HG02588 (cell line): ENCODE results near the gene OR51A2.
"Not testable (repeated sequence)": the region's sequence is repeated elsewhere in the genome, so short reads cannot be mapped to it uniquely, and the experiment has no call there.

Experiments
- ATAC-seq: cut with Tn5 transposase; IDR thresholded peaks from one replicate; pipeline ENCODE4 v1.9.1; 2021; ENCODE audit warnings: mild to moderate bottlenecking, moderate library complexity; ENCODE audit not compliant: unreplicated experiment

The OR51A2 gene, protein sequence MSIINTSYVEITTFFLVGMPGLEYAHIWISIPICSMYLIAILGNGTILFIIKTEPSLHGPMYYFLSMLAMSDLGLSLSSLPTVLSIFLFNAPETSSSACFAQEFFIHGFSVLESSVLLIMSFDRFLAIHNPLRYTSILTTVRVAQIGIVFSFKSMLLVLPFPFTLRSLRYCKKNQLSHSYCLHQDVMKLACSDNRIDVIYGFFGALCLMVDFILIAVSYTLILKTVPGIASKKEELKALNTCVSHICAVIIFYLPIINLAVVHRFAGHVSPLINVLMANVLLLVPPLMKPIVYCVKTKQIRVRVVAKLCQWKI

DNA sequence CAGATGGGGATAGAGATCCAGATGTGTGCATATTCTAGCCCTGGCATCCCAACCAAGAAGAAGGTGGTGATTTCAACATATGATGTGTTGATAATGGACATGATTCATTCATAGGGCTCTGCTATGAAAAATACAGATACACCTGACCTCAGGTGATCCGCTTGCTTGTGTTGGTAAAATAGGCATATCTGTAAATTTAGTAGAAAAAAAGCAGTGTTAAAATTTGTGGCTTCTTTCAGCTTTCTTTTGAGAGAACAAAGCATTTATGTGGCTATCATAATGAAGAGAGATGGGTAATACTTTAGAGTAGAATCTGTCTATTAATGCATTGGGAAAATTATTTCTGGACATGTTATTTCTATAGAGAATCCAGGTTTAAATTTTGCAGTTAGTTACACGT is at the start of gene OR51A2:
Gene OR51A2, minus strand, starts transcription at position 101 of the 400 bp plus-strand sequence. Its CDS starts 0 bp downstream, at position 101.
- ATAC-seq, result not testable (repeated sequence)

DNA sequence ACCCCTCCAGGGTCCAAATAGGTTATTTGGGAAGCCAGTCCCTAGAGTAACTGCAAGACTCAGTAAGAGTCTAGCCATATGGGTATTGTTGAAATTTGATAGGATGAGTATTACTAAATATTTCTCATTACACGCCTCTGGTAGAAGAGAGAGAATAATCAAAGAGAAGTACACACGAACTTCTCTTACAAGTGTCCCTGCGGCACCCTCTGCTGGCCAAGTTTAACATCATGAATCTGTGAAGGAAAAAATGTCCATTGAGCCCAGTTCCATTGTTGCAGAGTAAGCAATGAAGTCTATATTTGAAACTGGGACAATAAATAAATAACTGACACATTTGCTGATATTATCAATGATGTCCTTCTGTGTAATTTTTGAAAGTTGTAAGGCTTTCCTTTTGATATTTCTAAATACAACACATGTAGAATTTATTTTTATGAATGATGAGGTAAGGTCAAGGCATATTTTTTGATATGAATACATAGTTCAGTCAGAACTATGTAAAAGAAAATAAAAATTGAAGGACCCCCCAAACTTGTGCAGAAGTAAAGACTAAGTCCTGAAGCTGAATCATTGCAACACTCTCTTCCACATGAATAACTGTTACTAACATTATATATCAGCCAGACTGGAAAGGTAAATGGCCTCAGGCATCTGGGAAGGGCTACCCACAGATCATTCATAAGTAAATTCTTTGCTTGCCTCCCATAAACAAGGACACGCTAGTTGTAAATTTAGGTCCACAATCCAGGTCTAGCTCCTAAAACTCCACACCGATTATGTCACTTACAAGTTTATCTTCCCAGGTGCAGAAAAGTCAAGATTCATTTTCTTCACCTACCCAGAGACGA is 49.1 kb upstream of the OR51A2 start:
- no peak for ATAC-seq

DNA sequence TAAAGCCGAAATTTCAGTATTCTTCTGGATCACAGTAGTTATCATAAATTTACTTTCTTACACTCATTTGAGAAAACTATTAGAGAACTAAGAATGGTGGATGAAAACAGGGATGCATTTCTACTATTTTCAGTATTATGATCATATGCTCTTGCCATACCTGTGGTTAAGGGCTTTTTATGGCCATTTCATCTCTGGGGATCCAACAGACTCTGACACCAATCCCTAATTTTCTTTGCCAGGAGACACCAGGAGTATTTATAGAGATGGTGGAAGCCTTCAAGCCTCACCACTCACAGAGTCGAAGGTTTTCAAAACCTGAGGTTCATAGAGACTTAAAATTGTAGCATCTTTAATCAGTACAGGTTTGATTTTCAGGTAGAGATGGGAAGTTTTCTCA is 39.0 kb upstream of the OR51A2 start, which contains the start of gene OR51L1:
Gene OR51L1, plus strand, starts transcription at position 301 of the 400 bp plus-strand sequence. CDS start 4,132 bp downstream, outside the sequence.
- no peak for ATAC-seq

DNA sequence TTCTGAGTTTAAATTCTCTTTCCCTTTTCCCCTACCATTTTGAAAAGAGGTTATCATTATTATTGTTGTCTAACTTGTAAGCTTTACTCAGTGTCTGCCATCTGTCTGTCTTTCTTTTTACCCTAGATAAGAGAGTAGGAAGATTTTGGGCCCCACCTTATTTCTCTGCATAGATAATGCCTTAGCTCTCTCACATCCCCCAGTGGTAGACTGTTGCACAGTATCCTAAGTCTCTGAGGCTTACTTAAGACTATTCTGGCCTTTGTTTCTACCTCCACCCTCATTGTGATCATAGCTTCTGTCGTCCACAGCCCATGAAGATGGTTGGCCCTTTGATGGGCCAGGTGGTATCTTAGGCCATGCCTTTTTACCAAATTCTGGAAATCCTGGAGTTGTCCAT is 35.5 kb upstream of the OR51A2 start:
- ATAC-seq, result no peak

DNA sequence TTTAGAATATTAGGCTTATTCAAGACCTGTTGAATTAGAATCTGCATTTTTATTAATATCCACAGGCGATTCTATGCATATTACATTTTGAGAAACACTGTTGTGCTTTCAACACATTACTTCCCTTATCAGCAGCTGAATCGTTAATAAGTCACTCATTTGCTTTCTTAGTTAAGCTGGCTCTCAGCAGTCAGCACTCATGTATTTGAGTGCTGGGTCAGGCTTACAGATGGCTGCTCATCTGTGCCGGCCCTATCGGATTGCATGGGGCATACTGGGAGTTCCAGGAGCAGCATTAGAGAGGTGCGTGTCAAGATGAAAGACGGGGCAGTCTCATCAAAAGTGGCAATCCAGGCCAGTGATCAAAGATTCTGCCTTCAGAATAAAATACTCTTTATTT is 28.3 kb upstream of the OR51A2 start:
- no peak for ATAC-seq

DNA sequence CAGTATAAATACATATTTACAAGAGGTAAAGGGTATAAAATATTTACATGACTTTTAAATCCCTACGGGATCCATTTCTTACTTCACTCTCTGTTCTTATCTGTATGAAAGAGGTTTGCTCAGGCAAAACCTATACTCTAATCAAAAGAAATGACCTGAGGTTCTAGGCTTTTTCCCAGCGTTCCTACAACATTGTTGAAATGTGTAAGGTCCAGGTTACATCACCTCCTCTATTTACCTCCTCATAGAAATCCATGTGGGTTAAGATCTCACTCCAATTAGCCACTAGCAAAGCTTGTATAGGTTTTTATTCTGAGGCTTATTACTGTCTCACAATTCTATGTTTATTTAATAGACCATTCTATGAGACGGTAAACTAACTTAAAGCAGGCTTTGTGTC is 27.2 kb upstream of the OR51A2 start:
- no peak for ATAC-seq

DNA sequence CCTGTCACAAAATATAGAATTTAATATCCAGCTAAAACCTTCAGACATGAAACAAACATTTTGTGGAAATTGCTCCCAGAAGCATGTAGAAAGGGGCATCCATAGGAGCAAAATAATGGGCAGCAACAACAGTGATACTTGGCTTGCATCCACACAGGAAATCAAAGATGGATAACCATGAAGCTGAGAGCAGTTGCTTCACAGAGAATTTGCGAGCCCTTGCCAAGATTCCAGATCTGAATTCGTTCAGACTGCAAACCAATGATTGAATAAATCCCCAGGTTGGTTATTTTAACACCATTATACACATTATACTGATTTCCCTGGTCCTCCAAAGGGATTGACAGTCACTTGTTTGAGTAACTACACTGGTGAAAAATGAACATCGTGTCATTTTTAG is 23.5 kb upstream of the OR51A2 start:
- no peak for ATAC-seq

DNA sequence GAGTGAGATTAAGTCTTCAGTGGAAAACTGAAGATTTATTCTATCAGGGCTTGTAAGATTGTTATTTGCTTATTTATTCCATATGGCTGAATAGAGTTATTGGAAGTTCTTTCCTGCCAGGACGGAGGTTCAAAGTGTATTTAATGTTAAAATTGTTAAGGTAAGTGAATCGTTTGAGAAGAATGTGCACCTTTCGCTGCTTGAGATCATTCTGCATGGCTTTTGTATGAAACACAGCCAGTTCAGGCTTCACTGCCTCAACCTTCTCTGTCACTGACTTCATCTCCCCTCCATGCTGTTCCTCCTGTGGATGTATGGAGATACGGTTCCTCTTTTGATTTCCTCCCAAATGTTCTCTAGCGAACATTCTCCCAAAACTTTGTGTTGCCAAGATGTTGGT is 19.9 kb upstream of the OR51A2 start:
- ATAC-seq, result no peak

DNA sequence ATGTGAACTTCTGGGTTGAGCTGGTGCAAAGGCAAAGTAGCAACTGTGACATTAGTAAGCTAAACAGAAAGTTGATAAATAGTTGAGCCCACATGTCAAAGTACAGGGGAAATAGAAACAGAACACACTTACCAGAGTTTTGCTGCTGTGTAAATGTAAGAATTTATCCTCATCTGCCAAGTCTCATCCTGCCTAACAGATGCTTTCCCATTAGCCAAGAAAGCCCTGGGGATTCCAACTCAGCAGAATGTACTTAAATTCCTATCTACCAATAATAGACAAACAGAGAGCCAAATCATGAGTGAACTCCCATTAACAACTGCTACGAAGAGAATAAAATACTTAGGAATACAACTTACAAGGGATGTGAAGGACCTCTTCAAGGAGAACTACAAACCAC is 7.3 kb upstream of the OR51A2 start:
- no peak for ATAC-seq

DNA sequence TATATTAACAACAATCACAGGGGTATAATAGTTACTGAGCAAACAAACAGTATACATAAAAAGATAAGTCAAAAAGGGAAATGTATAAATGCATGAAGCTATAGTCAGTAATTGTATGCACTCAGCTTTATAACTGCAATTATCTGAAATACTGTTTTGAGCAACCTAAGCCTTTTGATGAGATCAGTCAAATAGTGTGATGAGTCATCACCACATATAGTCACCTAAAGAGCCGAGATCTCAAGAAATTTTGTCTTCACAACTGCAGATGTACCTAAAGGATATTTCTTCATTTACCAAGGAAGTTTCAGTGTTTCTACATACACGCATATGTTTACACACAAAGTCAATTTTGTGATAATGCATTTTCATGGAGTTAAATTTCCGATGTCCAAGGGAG is 5.4 kb upstream of the OR51A2 start:
- no peak for ATAC-seq

DNA sequence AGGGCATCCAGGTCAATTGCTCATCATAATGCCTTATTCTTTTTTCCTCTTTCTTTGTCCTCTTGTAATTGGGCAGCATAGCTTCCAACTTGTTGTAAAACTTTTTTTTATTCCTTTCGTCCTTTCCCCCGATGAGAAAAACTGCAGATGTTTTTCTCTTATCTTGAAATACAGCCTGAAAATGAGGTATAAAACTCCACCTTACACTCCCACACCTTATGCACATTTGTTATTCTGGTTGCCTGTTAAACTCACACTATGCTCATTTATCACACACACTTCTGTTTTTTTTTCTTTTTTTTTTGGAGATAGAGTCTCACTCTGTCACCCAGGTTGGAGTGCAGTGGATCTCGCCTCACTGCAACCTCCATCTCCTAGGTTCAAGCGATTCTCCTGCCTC is 1.9 kb upstream of the OR51A2 start:
- no peak for ATAC-seq

DNA sequence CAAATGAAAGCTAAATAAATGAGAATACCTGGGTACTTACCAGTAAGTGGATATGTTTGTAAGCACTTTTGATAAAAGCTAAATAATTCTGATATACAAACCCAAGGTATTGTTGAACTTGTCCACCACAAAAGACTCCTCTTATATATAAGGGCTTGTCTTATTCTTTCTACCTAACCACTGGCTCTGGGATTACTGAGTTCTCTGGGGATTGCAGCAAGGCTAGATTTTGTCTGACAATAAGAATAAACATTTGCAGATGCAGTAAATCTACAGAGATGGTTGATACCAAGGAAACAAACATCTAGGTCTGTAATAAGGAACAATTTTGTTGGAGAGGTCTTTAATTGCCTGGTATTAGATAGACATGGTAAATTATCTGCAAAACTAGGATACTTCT is 8.0 kb downstream of the OR51A2 start, which contains the start of gene OR51A4:
Gene OR51A4, minus strand, starts transcription at position 101 of the 400 bp plus-strand sequence. CDS start 505 bp downstream, outside the sequence.
- no peak for ATAC-seq

DNA sequence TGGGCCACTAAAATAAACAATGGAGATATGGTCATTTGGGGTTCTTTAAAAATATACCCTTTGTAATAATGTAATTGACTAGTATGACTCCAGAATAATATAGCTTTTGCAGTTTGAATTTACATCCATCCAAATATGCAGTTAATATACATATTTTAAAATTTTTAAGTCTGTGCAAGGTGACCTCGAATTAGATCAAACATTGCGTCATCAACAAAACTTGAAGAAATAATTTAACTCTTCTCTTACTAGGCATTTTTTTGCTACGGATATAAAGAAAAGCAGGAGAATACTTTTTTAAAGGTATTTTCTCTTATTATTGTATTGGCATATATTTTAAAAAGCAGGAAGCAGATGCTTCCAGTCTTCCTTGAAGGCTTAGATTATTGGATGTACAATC is 18.8 kb downstream of the OR51A2 start:
- ATAC-seq, result no peak

DNA sequence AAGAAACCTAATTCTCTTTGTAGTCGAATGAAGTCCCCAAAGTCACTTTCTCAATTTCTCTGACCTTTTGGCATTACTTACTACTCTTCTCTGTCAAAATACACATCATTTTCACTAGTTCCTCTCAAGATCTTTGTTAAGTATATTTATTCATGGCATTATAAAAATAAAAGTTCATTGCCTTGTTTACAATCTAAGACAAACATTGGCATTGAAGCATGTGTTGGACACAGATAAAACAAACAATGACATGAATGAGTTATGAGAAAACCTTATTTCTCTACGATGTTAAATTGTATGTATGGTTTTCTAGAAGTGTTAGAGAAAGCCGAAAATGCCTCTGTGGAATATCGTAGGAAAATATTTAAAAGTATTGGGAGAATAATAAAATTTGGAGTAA is 22.8 kb downstream of the OR51A2 start:
- ATAC-seq, result no peak

DNA sequence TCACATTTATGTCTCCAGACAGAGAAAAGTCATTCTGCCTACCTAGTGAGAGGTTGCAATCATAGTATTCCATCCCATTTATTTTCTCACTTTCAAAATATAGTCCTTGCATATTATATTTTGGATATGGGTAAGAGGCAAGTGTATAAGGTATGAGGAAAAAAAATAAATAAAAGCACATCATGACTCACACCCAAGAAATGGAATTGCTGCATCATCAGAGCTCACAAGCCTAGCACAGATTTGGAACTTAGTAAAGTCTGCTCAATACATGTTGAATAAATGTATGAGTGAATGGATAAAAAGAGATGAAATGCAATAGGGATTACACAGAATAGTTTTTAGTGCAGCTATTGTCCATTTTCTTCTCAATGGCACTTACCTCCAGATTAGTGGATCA is 28.9 kb downstream of the OR51A2 start:
- ATAC-seq, result no peak

DNA sequence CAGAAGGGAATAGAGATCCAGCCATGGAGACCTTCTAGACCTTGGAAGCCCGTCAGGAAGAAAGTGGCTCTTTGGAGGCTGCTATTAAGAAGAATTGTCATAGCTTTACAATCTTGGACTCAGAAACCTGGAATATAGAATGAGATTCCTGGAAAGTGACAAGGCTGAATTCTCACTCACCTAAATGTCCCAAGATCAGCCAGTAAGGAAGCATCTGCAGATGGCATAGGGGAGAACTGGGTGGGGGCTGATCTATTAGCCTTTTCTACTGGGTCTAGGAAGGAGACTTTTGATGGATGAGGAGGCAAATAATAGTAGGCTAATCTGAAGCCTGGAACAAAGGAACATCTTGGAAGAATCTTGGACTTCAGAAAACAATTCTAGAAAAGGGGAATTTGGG is 31.3 kb downstream of the OR51A2 start, which contains the start of gene OR51G1:
Gene OR51G1, minus strand, starts transcription at position 101 of the 400 bp plus-strand sequence. Its CDS starts 0 bp downstream, at position 101.
- ATAC-seq, result no peak

DNA sequence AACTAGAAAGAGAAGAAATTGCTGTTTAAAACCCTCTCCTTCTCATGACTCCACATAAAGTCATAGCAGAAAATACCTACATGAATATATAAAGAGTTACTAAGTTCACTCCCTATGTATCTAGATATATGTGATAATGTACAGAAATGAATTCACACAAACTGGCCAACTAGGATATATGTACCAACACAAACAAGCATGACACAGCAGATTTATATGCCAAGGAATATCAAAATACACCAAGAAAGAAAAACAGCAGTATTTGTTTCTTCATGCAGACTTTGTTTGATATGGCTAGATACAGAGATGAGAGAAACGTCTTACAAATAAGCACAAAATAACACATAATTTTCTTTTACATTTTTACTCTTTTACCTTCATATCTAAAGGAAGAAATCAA is 33.2 kb downstream of the OR51A2 start:
- no peak for ATAC-seq

DNA sequence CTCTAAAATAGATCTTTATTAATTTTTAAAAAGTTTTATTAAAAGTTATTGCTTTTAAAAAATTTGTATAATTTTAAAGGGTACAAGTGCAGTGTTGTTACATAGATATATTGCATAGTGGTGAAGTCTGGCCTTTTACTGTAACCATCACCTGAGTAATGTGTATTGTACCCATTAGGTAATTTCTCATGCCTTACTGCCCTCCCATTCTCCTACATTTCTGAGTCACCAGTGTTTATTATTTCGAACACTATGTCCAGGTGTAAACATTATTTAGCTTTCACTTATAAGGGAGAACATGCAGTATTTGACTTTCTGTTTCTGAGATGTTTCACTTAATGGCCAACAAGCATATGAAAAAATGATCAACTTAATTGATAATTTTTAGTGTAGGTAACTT is 33.7 kb downstream of the OR51A2 start:
- ATAC-seq, result no peak

DNA sequence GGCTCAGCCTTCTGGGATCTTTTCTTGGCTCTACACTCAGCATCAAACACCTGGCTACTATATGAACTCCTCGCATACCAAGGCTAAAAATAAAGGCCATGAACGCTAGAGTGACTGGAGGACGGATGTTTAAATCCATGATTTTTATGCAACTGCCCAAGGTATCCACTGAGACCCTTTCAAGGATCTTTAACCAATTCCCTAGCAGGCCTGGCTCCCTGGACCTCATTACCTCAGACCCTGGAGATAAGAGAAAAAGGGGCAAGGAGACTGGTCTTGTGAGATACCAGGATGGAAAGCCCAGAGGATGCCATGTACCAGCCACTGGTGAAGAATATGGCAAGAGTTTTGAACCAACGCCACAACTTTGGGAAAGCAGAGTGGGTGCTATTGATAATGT is 36.3 kb downstream of the OR51A2 start, which contains the start of gene OR51G2:
Gene OR51G2, minus strand, starts transcription at position 101 of the 400 bp plus-strand sequence. CDS start 3,687 bp downstream, outside the sequence.
- ATAC-seq, result no peak

DNA sequence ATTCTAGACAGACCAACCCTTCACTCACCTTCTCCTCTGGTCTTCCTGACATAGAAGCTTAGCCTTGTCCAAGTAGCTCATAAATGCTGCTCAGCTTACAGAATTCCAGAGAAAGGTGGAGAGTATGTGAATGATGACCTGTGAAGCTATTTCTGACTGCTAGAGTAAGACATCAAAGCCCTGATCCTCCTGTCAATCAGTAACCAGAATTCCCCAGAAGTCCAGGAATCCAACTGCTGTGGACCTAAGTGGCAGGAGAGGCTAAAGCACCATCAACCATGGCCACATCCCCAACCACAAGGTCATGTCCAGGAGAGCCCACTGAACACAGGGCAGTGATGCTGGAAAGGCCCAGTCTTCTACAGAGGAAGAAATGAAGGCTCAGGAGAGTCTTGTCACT is 38.9 kb downstream of the OR51A2 start:
- ATAC-seq, result no peak
